HG03280 (cell line): ENCODE results near the gene CCR2.
"Not testable (repeated sequence)": the region's sequence is repeated elsewhere in the genome, so short reads cannot be mapped to it uniquely, and the experiment has no call there.

Experiments
- ATAC-seq: cut with Tn5 transposase; IDR thresholded peaks from one replicate; pipeline ENCODE4 v1.9.1; 2021; ENCODE audit warnings: mild to moderate bottlenecking, moderate library complexity; ENCODE audit not compliant: unreplicated experiment

Gene CCR2

DNA sequence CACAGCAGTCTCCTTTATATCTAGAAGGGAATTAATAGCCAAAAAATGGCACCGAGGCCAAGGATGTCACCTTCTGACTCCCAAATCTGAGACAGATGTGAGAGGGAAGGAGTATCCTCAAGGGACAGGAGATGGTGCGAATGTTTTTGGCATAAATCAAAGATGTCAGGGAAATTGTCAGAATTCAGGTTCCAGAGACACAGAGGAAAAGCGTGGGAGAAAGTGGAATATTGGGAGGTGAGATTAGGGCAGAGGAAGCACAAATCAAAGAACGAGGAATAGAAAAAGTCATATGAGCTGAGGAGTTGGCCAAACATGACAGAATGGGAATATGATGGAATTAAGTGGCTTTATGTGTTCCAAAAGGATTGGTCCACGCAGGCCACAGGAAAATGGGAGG is 46.9 kb downstream of the CCR2 start:
- ATAC-seq = no peak

- no peak for ATAC-seq
Observed at GRCh38 chr3:46401579-46401978, 47.7 kb downstream of the CCR2 start.

GRCh38 chr3:46402902-46403301 is 49.0 kb downstream of the CCR2 start:
- not testable (repeated sequence) for ATAC-seq

GRCh38 chr3:46405301-46406019 is 51.5 kb downstream of the CCR2 start:
- ATAC-seq = no peak

DNA sequence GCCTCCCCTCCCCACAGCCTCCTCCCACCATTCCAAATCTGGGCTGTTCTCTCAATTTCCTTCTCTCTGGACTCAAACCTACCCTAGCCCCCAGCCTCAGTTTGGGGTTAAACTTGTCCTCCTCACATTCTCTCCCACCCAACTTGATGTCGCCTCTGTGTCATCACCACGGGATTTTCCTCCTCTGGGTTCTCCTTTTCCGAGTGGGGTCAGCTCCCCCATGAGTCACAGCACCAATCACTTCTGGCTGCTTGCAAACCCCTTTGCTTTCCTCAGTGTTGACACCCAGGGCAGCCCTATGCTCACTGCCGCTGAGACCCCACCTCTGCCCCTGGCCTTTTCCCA is 52.5 kb downstream of the CCR2 start:
- ATAC-seq = no peak

DNA sequence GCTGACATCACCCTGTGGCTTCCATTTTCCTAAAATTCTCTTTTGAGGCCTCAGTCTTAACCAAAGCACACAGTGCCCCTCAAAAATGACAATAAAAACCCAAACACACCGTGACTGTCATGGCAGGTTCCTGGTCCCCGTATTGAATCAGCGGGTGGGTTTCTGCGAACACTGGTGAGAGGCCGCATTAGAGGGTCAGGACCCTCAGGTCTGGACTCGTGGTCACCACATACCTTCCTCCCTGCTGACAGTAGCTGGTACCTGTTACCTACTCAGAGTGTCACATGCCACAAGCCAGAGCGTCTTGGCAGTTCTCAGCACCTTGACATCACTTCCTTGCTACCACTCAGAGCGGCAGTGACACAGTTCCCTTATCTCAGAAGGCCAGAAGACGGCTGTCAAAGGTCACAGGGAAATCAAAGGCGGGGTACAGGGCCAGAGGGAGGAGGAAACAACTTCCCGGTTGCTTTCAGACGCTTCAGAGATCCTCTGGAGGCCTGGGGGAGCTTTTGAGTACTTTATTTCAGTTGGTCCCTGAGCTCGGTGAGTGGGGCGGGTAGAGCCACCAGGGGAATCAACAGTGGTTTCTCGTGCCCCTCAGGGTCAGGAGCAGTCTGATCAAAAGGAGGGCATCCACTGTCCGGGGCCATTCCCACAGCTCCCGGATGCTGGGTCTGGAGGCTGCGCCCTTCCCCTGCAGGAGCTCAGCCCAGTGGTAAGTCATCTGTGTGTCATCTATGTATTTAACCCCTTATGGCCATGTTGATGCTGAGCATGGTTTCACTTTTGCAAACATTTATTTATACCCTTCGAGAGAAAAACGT is 53.1 kb downstream of the CCR2 start, which contains the start of the genes CCR5AS and CCRL2:
Gene CCR5AS (minus strand): TSS at position 279 of the 824 bp plus-strand sequence.
Gene CCRL2 (plus strand): TSS at position 472 of the 824 bp plus-strand sequence. CDS start 821 bp downstream, outside the sequence.
- no peak for ATAC-seq

- no peak for ATAC-seq
Observed at GRCh38 chr3:46407970-46408369, 54.1 kb downstream of the CCR2 start.

GRCh38 chr3:46408853-46409252 is 54.9 kb downstream of the CCR2 start:
- ATAC-seq = no peak

DNA sequence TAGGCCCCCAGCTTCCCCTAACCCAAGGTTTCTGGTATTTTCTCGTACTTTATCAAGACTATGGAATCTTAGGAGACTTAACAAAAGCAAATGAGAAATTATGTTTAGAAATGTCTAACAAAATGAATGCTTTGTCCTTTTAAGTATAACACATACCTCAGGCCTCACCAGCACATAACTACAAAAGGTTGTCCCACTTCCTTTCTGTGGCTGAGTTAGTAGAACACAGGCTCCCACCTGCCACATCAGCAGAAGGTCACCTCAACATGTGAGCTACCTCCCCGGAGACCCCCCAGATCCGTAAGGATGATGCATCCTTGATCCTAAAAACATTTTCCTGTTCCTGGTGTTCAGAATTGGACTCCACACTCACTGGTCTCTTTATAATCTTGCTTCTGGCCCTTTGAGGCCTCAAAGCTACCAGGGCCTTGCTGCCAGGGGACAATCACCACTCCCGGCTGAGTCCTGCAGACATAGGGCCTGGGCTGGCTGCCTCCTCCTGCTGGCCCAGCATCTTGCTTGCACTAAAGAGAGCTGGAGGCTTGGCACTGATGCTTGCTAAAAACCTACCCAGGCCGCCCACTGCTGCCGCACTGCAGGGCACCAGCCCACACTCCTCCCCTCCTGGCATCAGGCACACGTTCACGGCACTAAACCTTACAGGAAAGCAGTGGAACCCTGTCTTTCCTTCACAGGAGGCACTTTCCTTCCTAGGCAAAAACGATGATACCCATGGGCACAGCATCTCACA is 56.0 kb downstream of the CCR2 start:
- ATAC-seq = no peak
